ENCODE measurements around the gene CACNA1C.

Gene CACNA1C

GRCh38 chr12:2743478-2743877, 690.7 kb downstream of the CACNA1C start:
- no peaks in the 10 kb centered on the region for H3K36me3 ChIP-seq (ENCODE audit: control insufficient read depth in 2 of 2, insufficient read depth in 2 of 2, low read length in 2 of 2)
- H3K4me3 ChIP-seq (ENCODE audit: low read length in 2 of 2) = no peak overlapping the region
- peaks cover 3 to 6% of the 10 kb centered on the region in 2 donors for H3K4me1 ChIP-seq (ENCODE audit: control insufficient read depth in 2 of 2, insufficient read depth in 2 of 2, low read length in 2 of 2)
- H3K27ac ChIP-seq (ENCODE audit: low read depth in 2 of 2, low read length in 2 of 2) = no peak overlapping the region
- H3K27me3 ChIP-seq (ENCODE audit: control insufficient read depth in 2 of 2, insufficient read depth in 2 of 2, low read length in 2 of 2) = no peaks in the 10 kb centered on the region
- no peak overlapping the region for H3K9ac ChIP-seq (ENCODE audit: low read depth in 1 of 2, low read length in 2 of 2)
- H3K9me3 ChIP-seq (ENCODE audit: control insufficient read depth in 2 of 2, low read length in 2 of 2) = no peaks in the 10 kb centered on the region

GRCh38 chr12:2745655-2746054, 692.9 kb downstream of the CACNA1C start:
- H3K9me3 ChIP-seq (ENCODE audit: control insufficient read depth in 2 of 2, low read length in 2 of 2) = no peaks in the 10 kb centered on the region
- no peaks in the 10 kb centered on the region for H3K27me3 ChIP-seq (ENCODE audit: control insufficient read depth in 2 of 2, insufficient read depth in 2 of 2, low read length in 2 of 2)
- no peaks in the 10 kb centered on the region for H3K36me3 ChIP-seq (ENCODE audit: control insufficient read depth in 2 of 2, insufficient read depth in 2 of 2, low read length in 2 of 2)
- no peak overlapping the region for H3K27ac ChIP-seq (ENCODE audit: low read depth in 2 of 2, low read length in 2 of 2)
- no peak overlapping the region for H3K9ac ChIP-seq (ENCODE audit: low read depth in 1 of 2, low read length in 2 of 2)
- H3K4me1 ChIP-seq (ENCODE audit: control insufficient read depth in 2 of 2, insufficient read depth in 2 of 2, low read length in 2 of 2) = no peaks in the 10 kb centered on the region
- no peak overlapping the region for H3K4me3 ChIP-seq (ENCODE audit: low read length in 2 of 2)
